HG03565 (cell line): ENCODE measurements around the gene CXCL12.

Experiments used
- ATAC-seq: cut with Tn5 transposase; IDR thresholded peaks from one replicate; pipeline ENCODE4 v1.9.1; 2021; ENCODE audit warnings: mild to moderate bottlenecking, moderate library complexity; ENCODE audit not compliant: unreplicated experiment

CXCL12 gene

DNA sequence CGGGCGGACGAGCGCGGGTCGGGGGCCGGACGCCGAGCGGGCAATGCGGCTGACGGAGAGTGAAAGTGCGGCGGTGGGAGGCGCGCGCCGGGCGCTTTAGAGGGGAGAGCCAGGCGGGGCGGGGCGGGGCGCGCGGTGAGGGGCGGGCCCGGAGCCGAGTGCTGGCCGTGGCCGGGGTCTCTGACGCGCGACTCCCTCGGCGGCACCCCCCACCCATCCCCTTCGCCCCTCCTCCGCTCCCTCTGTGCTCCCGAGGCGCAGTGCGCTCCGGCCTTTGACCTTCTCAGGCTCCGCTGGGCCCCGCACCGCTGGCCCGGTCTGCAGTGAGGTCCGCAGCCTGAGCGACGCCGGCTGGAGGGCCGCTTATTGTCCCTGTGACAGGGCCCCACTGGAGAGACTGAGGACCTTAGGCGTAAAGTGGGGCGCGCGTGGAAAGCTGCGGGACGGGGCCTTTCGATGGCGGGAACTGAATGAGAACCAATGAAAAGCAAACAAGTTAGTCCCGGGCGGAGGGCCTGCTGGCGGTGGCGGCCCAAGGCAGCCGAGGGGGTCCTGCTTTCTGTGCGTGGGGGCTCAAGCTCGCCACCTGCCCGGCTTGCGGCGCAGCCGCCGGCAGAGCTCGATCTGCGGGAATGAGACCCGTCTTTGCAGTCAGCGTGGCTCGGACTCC lies at the start of gene CXCL12:
TSS of gene CXCL12 (minus strand) at position 72 of the 670 bp plus-strand sequence. CDS start 92 bp downstream, outside the sequence.
- ATAC-seq = no peak

DNA sequence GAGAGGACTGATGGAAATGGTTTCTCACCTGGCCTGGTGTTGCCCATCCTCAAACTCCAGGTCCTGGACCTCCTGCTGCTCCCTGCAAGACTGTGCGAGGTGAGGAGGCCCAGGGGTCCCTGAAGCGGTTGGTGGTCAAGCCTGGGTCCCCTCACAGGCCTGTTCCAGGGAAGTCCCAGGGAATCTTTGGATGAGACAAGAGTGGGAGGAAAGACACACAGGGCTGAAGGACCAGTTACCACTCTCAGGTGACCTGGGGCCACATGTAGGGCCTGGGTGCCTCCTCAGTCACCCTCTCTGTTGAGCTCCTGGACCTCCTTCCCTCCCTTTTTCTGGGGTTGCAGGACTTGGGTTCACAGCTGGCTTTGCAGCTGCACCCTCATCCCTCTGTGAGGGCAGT lies 42.6 kb upstream of the CXCL12 start:
- no peak for ATAC-seq

DNA sequence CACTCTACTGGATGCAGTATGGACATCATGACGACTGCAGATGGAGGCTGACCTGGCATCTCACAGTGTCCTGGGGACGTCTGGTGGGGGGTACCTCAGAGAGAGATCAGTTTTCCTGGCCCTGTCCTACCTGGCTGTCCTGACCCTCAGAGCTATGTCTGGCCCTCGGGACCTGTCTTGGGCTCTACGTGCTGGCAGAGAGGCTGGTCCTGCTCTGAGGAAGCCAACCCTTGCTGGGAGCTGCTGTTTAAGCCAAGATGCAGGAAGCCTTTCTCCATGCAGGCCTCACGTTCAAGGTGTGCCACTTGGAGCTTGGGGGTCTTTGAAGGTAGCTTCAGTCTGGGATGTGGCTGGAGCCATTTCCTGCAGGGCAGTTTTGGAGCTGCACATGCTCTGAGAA lies 42.1 kb upstream of the CXCL12 start:
- ATAC-seq = no peak

DNA sequence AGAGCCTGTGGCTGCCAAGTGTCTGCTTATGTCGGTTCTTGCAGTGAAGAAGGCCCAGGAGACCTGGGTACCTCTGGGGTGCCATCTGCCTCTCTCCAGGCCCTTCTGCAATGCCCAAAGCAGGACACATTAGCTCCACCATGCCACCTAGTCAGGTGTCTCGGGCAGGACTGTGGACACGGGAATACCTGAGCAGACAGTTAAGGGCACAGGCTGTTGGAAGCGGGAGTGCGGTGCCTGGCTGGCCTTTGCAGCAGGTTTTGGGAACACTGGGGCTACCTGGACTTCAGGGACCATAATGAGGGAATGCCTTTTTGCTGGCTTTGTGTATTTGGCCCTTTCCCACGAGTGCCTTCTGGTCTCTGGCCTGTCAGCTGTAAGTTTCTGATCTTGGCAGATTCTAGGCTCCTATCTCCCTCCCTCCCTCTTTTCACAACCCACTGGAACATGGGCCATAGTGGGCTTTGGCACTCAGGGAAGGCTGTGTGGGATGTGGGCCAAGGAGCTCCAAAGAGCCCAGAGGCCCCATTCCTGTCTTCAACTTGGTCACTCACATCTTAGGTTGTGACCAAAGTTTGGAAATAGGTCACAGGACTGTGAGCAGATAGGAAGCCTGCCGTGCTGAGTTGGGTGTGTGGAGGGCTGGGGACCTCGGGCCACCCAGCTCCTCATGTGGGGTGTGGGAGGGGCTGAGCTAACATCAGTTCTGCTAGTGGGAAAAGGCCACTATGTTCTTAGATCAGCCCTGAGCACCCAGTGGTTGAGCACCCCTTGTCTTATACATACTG lies 41.5 kb upstream of the CXCL12 start:
- no peak for ATAC-seq

DNA sequence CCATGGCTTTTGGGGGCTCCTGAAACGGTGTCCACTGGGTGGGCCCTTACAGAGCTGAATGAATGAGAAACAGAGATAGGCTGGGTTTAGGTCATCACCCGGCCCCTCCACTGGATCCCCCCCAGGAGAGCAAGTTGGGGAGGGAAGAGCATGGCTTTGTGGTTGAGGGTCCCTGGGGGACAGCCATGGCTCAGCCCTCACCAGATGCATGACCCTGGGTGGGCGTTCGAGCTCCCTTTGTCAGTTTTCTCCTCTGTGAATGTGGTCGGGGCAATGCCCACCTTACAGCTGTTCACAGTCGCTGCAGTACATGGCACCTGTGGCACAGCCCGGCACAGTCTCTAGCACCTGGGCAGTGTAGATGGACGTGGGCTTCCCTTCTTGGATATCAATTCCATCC lies 40.6 kb upstream of the CXCL12 start:
- ATAC-seq = no peak

DNA sequence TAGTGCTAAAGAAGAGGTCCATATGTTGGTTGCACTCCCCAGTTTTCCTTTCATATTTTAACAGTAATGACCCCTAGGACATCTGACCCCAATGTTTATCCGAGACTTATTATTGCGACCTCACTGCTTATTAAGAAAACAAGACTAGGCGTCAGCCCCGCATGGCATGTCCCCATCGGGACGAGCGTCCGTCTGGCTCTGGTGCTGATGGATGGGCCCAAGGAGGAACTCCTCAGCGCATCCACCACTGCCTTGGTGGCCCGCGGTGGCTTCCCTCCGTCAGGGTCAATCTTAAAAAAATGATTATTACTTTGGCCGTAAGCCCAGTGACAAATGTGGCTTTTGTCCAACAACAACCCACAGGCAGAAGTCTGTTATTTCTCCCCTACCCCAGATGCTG lies 40.1 kb upstream of the CXCL12 start:
- no peak for ATAC-seq

DNA sequence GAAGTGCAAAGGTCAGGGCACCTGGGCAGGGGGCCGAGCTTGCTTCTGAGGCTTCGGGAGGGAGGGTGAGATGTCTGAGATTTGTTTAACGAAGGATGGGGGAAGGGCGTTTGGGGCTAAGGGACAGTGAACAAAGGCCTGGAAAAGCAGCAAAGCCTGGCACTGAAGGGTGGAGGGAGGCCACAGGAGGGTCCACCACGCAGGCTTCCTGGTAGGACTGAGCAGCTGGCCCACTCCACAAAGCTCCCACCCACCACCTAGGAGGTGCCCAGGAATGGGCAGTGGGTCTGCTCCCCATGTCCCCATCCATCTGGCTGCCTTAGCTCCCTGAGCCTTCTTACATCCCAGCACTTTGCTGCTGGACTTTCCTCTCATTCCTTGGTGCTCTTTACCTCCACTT lies 39.4 kb upstream of the CXCL12 start:
- no peak for ATAC-seq

DNA sequence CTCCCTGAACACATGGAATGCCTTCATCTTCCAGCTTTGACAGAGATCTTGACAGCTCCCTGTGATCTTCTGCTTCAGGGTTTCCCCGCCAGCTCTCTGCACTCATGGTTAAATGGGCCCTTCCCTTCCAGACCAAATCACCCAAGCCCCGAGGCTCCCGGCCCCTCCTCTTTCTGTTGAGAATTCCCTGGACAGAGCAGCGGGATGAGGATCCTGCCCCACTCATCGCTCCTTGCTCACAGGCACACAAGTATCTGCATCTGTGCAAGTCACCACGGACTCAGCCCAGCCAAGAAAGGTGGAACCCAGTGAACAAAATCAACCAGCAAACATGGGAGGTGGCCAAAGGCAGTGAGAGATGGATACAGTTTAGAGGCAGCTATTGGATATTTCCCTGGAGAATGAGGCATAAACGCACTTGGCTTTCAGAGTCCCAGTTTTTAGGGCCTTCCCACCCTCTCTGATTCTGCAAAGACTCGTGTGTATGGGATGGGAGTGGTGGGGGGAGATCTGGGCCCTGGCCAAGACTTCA lies 37.7 kb upstream of the CXCL12 start:
- ATAC-seq = no peak

DNA sequence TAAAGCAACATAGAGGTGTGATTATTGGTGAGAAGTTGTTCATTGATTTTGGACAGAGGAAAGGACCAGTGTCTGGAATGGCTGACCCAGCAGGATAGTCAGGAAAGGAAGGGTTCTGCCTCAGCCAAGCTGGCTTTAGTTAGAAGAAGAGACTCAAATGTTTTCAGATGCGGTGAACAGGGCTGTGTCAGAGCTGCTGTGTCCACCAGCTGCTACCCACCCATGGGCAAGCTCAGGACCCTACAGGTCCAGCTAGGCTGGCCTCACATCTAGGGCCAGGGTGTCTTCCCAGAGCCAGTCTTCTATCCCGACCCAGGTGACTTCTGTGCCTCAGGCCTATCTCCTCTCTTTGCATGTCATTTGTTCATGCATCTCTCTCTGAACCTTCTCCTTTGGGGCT lies 37.3 kb upstream of the CXCL12 start:
- no peak for ATAC-seq

DNA sequence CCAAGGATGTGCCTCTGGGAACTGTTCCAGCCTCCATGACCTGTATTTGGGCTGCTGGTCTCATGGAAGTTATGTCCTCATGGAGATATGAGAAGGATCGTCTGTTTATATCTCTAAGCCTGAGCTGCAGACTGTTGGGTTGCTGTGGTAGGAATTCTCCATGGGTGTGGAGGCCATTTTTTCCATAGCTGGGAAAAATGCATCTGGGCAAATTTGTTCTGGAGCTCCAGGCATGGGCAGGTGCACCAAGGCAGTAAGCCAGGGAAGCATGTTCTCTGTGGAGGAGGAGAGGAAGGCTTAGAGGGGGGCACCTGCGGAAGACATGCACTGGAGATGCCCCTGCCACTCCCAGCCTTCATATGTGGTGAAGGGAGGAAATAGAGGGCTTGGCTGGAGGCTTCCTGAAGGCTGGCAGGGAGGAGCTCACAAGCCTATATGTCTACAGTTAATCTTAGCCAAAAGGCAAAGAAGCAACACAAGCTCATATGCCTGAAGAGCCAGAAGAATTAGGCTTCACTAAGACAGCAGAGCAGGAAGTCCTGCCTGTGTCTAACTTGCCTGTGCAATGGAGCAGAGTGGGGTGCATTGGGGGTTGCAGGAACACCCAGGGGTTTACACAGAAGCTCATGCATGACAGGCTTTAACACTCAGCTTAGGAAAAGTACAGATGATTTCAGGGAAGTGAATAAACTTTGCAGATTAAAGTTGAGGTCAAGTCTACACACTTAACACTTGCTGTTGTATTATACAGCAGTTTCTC lies 35.1 kb upstream of the CXCL12 start:
- ATAC-seq = no peak

DNA sequence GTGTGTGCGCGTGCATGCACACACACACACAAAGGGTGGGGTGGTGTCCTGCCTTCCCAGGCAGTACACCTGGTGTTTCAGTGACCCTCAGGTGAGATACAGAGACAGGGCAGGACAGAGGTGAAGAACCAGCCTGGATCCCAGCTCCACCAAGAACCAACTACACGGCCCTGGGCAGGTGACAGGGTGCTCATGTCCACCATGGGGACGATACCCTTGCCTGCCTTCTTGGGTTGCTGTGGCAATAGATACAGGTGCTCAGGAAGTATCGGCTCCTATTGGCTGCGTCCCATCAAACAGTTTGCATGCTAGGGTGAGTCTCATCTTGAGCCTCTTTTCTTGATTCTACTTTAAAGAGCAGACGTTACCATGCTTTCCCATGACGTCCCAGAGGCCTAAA lies 33.7 kb upstream of the CXCL12 start:
- ATAC-seq = no peak

DNA sequence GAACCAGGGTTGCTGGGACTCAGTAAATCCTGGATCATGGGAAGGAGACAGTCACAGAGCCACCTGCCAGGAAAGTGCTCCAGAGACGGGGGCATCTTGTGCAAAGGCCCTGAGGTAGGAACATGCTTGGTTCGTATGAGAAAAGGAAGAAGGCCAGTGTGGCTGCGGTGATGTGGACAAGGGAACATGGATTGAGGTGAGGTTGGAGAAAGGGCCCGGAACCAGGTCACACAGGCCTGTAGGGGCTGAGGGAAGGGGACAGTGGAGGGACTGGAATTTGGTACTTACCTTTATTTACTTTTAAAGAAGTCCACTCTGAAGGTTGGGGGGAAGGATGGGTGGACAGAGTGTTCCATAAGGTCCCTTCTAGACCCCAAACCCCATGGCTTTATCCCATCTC lies 32.9 kb upstream of the CXCL12 start:
- no peak for ATAC-seq

DNA sequence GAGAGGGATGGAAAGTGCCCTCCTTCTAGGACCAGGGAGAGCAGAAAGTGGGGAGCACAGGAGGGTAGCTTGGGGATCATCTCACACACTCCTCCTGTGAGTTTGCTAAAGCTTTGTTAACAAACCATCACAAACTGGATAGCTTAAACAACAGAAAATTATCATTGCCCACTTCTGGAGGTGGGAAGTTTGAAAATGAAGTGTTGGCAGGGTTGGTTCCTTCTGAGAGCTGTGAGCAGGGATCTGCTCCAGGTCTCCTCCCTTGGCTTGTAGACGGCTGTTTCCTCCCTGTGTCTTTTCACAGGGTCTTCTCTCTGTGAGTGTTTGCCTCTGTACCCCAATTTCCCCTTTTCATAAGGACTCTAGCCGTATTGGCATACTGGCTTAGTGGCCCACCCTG lies 32.0 kb upstream of the CXCL12 start:
- ATAC-seq = no peak

DNA sequence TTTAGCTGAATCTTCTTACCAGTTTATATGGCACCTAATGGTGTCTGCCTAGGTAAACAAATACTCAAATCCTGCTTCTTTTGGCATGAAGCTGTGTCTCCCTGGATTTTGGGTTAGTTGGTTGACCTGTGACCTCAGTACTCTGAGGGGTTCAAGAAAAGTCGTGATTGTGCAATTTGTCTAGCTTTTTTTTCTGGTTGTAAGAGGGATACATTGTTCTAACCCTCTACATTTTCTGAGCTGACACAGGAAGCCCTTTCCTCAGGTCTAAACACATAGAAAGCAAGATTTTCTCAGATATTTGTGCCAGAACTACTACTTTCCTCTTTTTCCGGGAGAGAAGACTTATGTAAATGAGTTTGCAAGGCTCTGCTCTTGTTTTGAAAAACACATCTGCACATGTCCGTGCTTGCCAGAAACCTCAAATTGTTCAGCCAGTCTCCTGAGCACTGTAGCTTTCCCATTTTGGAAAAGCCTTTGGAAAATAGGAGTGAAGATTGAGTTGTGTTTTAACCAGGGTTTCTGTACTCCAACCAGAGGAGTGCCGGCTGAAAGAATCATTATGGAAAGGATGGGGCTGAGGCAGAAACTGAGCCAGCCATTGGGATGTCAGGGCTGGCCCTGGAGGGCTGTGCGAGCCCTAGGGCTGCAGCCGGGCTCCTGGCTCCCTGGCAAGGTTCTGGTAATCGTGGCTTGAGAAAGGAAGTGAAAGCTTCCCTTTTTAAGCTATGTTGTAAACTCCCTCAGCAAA lies 31.3 kb upstream of the CXCL12 start:
- no peak for ATAC-seq

DNA sequence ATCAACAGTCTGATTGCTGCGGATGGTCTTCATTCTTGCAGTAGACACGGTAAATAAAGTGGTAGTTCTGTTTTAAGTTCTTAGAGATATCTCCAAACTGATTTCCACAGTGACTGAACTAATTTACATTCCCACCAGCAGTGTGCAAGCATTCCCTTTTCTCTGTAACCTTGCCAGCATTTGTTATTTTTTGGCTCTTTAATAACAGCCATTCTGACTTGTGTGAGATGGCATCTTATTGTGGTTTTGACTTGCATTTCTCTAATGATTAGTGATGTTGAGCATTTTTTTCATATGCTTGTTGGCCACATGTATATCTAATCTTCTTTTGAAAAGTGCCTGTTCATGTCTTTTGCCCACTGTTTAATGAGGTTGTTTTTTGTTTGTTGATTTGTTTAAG lies 30.2 kb upstream of the CXCL12 start:
- no peak for ATAC-seq

DNA sequence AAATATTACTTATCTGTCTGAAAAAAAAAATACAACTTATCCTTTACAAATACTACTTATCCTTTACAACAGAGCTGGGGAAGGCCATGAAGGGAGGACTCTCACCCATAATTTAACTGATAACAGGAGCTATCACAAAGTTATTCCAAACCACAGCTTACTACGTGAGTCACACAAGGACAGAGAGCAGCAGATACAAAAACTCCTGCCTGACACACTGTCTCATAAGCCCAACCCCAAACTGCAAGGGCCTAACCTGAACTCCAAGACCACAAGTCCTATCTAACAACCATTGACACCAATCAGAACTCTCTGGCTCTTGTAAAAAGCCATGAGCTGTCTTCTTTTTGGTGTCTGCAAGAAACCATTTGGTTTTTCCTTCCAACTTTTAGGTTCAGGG lies 28.5 kb upstream of the CXCL12 start:
- ATAC-seq = no peak

DNA sequence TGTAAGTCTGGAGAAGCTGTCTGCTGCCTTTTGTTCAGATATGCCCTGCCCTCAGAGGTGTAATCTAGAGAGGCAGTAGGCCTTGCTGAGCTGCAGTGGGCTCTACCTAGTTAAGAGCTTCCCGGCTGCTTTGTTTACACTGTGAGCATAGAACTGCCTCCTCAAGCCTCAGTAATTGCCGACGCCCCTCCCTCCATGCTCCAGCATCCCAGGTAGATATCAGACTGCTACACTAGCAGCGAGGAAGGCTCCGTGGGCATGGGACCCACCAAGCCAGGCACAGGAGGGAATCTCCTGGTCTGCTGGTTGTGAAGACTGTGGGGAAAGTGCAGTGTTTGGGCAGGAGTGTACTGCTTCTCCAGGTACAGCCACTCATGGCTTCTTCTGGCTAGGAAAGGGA lies 26.4 kb upstream of the CXCL12 start:
- ATAC-seq = no peak

DNA sequence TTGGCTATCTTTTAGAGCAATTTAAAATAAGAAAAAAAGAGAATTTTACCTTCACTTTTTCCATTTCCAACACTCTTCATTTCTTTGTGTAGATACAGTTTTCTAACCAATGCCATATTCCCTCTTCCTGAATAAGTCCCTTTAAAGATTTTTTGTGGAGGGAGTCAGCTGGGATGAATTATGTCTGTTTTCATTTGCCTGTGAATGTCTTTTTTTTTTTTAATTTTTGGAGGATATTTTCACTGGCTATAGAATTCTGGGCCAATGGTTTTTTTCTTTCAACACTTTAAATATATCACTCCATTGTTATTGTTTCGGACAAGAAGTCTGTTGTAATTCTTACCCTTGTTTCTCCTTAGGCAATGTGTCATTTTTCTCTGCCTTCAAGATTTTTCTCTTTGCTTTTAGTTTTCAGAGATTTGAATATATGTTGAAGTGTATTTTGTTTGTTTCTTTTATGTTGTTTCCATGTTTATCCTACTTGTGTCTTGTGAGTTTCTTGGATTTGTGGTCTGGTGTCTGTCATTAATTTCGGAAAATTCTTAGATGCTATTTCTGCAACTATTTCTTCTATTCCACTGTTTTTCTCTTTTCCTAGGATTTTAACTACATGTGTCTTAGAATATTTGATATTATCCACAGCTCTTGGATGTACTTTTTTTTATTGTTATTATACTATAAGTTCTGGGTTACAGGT lies 20.0 kb upstream of the CXCL12 start:
- ATAC-seq = no peak

DNA sequence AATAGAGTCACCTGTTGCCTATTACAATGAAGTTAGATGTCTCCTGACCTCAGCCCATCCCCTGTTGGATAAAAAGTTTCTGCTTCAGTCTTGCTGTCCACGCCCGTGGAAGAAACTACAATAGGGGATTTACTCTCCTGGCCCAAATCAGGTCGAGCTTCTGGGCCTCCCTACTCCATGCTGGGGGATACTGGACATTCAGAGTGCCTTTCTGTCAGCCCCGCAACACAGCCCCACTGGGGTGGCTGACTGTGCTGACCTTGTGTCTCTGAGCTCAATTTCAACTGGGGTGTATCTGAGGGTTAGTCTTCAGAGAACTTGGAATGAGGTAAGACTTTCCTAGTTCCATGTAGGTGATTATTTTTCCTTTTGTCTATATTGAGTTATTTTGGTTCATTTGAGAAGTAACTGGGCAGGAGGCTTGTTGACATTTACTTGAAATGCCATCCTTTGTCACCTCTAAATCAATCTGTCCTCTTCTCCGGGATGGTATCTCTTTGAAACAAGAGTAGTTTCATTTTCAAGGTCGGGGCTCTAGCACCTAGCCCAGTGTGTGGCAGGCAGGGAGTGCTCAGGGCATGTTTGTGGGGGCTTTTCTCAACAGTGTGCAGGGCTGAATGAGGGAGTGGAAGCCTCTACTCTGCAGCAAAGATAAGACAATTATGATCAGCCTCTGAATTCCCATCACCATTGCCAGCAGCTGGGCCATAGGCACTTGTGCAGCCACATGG lies 17.7 kb upstream of the CXCL12 start:
- ATAC-seq = no peak

DNA sequence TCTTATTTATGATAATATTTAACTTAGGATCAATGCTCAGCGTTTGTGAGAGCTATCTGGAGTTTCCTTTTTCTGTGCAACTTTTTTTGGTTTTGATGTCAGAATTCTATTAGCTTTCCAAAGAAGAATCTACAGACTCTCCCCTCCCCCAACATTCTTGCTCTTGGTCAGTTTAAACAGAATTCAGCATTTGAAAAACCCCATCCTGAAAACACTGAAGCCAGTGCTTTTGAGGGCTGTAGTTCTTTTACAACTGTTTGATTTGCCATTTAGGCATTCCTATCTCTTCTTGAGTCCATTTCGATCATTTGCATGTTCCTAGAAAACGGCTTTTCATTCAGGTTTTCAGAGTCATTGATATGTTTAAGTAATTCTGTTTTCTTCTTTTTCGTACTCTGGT lies 15.6 kb upstream of the CXCL12 start:
- no peak for ATAC-seq
